IMR-90 (cell line): ENCODE results near the gene MKKS. TPM values are rescaled to one million over a fixed set of nuclear protein-coding genes. Genes with fewer than 3 reads are reported as not detected.

ENCODE experiments used
- ATAC-seq: fragments of 200-7000 bp; cut with Tn5 transposase; 2 replicates; pipeline ENCODE4 v1.9.1; 2020; ENCODE audit warnings: low read depth, mild to moderate bottlenecking, moderate library complexity
- BruUV-seq: library from RNA; stranded (reverse); fragments of 400-500 nt; replicated peaks from 2 replicates; lab custom pipeline; 2021; lab: Mats Ljungman, UMichigan
- CTCF ChIA-PET: fragments of 300-600 bp; formaldehyde crosslinking; extraction: SDS; loops from one replicate; lab custom pipeline; 2021; ENCODE audit warnings: antibody characterized with exemption; lab: Yijun Ruan, JAX
- POLR2A ChIA-PET: fragments of 300-600 bp; sonication (Branson Sonifier 250); formaldehyde crosslinking; loops from one replicate; lab custom pipeline; 2022; ENCODE audit warnings: antibody characterized with exemption; ENCODE audit not compliant: unreplicated experiment; lab: Charles Lee
- DNase-seq: peaks from one replicate; pipeline ENCODE4 v3.0.0; 2013
- H2AFZ ChIP-seq: replicated peaks from 2 replicates; pipeline ENCODE3; 2013; ENCODE audit warnings: low read length, mild to moderate bottlenecking; ENCODE audit not compliant: poor library complexity
- H2AK5ac ChIP-seq: 2 replicates; pipeline ENCODE4 v1.6.1; 2013; ENCODE audit warnings: low read depth, low read length, inconsistent platforms
- H2AK9ac ChIP-seq: replicated peaks from 2 replicates; pipeline ENCODE3; 2013; ENCODE audit warnings: mild to moderate bottlenecking, low read depth, low read length, moderate library complexity; ENCODE audit not compliant: poor library complexity
- H2BK120ac ChIP-seq: 2 replicates; pipeline ENCODE4 v1.6.1; 2013; ENCODE audit warnings: low read depth, low read length, inconsistent platforms
- H2BK15ac ChIP-seq: 3 replicates; pipeline ENCODE4 v1.6.1; 2013; ENCODE audit warnings: low read depth, low read length, inconsistent platforms
- H2BK20ac ChIP-seq: 2 replicates; pipeline ENCODE4 v1.6.1; 2013; ENCODE audit warnings: low read depth, mild to moderate bottlenecking, inconsistent platforms, low read length, moderate library complexity
- H2BK5ac ChIP-seq: 2 replicates; pipeline ENCODE4 v1.6.1; 2013; ENCODE audit warnings: mild to moderate bottlenecking, low read depth, low read length, inconsistent platforms; ENCODE audit not compliant: poor library complexity, severe bottlenecking
- H3K14ac ChIP-seq: replicated peaks from 2 replicates; pipeline ENCODE4 v1.6.1; 2013; ENCODE audit warnings: low read depth, low read length, inconsistent platforms
- H3K18ac ChIP-seq: 2 replicates; pipeline ENCODE4 v1.6.1; 2013; ENCODE audit warnings: low read depth, low read length, control low read depth
- H3K23ac ChIP-seq: 2 replicates; pipeline ENCODE4 v1.6.1; 2013; ENCODE audit warnings: low read depth, low read length, inconsistent platforms
- H3K27ac ChIP-seq: 2 replicates; pipeline ENCODE4 v1.5.1; 2013; ENCODE audit warnings: mild to moderate bottlenecking, control low read depth, low read length; ENCODE audit not compliant: insufficient read depth
- H3K27me3 ChIP-seq: 2 replicates; pipeline ENCODE4 v1.6.1; 2013; ENCODE audit warnings: low read length; ENCODE audit not compliant: control insufficient read depth, insufficient read depth
- H3K36me3 ChIP-seq: 2 replicates; pipeline ENCODE4 v1.6.1; 2013; ENCODE audit warnings: low read length, mixed read lengths; ENCODE audit not compliant: control insufficient read depth, insufficient read depth
- H3K4ac ChIP-seq: 2 replicates; pipeline ENCODE4 v1.6.1; 2013; ENCODE audit warnings: low read depth, low read length, inconsistent platforms
- H3K4me1 ChIP-seq: 2 replicates; pipeline ENCODE4 v1.6.1; 2013; ENCODE audit warnings: low read length, mixed read lengths; ENCODE audit not compliant: control insufficient read depth, insufficient read depth
- H3K4me2 ChIP-seq: 2 replicates; pipeline ENCODE4 v1.6.1; 2013; ENCODE audit warnings: low read depth, mild to moderate bottlenecking, control low read depth, low read length, moderate library complexity
- H3K4me3 ChIP-seq: 2 replicates; pipeline ENCODE4 v1.5.1; 2013; ENCODE audit warnings: low read depth, mild to moderate bottlenecking, control low read depth, low read length, moderate library complexity; ENCODE audit not compliant: insufficient read depth
- H3K56ac ChIP-seq: 2 replicates; pipeline ENCODE4 v1.6.1; 2013; ENCODE audit warnings: low read length, inconsistent platforms; ENCODE audit not compliant: insufficient read depth; ENCODE audit errors: extremely low read depth
- H3K79me1 ChIP-seq, 2 experiments: 2 replicates each; pipeline ENCODE4 v1.6.1; 2013; ENCODE audit warnings: low read length in 2 of 2, inconsistent platforms in 1 of 2, low read depth in 1 of 2
- H3K9ac ChIP-seq: 2 replicates; pipeline ENCODE4 v1.6.1; 2013; ENCODE audit warnings: low read depth, low read length, control low read depth
- H3K9me1 ChIP-seq: 2 replicates; pipeline ENCODE4 v1.6.1; 2013; ENCODE audit warnings: low read length, inconsistent platforms; ENCODE audit not compliant: insufficient read depth
- H3K9me3 ChIP-seq: 2 replicates; pipeline ENCODE4 v1.6.1; 2013; ENCODE audit warnings: low read length; ENCODE audit not compliant: control insufficient read depth, insufficient read depth
- H4K20me1 ChIP-seq: 2 replicates; pipeline ENCODE4 v1.6.1; 2013; ENCODE audit warnings: low read length, inconsistent platforms; ENCODE audit not compliant: insufficient read depth
- H4K5ac ChIP-seq: 2 replicates; pipeline ENCODE4 v1.6.1; 2013; ENCODE audit warnings: mild to moderate bottlenecking, low read depth, low read length, control low read depth
- H4K8ac ChIP-seq, 2 experiments: 2 replicates each; pipeline ENCODE4 v1.6.1; 2013; ENCODE audit warnings: low read depth in 2 of 2, low read length in 2 of 2, control low read depth in 1 of 2, inconsistent platforms in 1 of 2
- H4K91ac ChIP-seq: 2 replicates; pipeline ENCODE4 v1.6.1; 2013; ENCODE audit warnings: low read depth, low read length, inconsistent platforms; ENCODE audit not compliant: insufficient read depth
- MXI1 ChIP-seq: IDR thresholded peaks from 2 replicates; pipeline ENCODE4 v1.6.1; 2012; ENCODE audit warnings: low read depth, mild to moderate bottlenecking, low read length, moderate library complexity, borderline replicate concordance
- USF2 ChIP-seq: fragments of 150-350 bp; IDR thresholded peaks from 2 replicates; pipeline ENCODE4 v1.6.1; 2017; ENCODE audit warnings: mild to moderate bottlenecking, antibody characterized with exemption, low read length, low read depth
- WGBS, 2 experiments: methylation state at CpG; one replicate each; pipeline versions ENCODE4 v1.1.5 to v1.1.7; 2013; ENCODE audit warnings: missing lambda C conversion rate in 2 of 2; ENCODE audit not compliant: insufficient read length in 1 of 2; ENCODE audit errors: extremely low coverage in 2 of 2; 5-methylcytosine and 5-hydroxymethylcytosine counted together
- dilution Hi-C: fragments of 300-500 bp; cut with HindIII; formaldehyde crosslinking; loops from one replicate; pipeline ENCODE4 v1.14.3; 2018; ENCODE audit warnings: low sequenced_read_pairs; ENCODE audit not compliant: unreplicated experiment
- in situ Hi-C: fragments of 300-500 bp; cut with MboI; formaldehyde crosslinking; loops from 3 replicates; pipeline ENCODE4 v1.14.3; 2019; ENCODE audit warnings: low sequenced_read_pairs, inconsistent platforms, mixed read lengths
- intact Hi-C: fragments of 100-400 bp; cut with micrococcal nuclease; formaldehyde crosslinking; loops from 2 replicates; pipeline ENCODE4 v1.10.0; 2022
- polyA plus RNA-seq, 3 experiments: library from polyadenylated mRNA; depleted of rRNA; stranded (reverse); fragments of >200 nt; gene quantifications; 2 replicates each; pipeline ENCODE4 v1.2.3, GENCODE V29; 2012; ENCODE audit warnings: low replicate concordance in 1 of 3
- total RNA-seq: library from RNA; depleted of rRNA; stranded (reverse); fragments of >200 nt; gene quantifications from 2 replicates; pipeline ENCODE4 v1.2.3, GENCODE V29; 2012

MKKS gene
- total and polyA plus RNA-seq, 2 of the 4 experiments (the other 2 are of a cell fraction): 6.9 to 7.5 TPM

- intact Hi-C loops: loop anchor here (2.0 to 10.0 kb wide), 4 partner anchors 102 to 1110 kb away; partner anchors contain the start of gene SNAP25
- peaks cover 26 to 47% of the 10 kb centered on the region in 2 experiments for H3K79me1 ChIP-seq
- TF ChIP-seq MXI1: peak; percentile 63; the same call in 1 of the 2 replicates
- no peak for TF ChIP-seq USF2
- peak within 1 kb of the TSS; percentile 83 for H3K27ac ChIP-seq
- H3K14ac ChIP-seq: peak within 1 kb of the TSS; percentile 97
- peak within 1 kb of the TSS; percentile 81 for H4K91ac ChIP-seq
- H3K36me3 ChIP-seq: no peaks in the 10 kb centered on the region
- peak within 1 kb of the TSS; percentile 9; the same call in 1 of the 2 replicates for H2AK5ac ChIP-seq
- ChIA-PET CTCF (interaction anchor here (0.6 to 2.5 kb wide), 5 partner anchors 9 to 1108 kb away, joined by 3 to 9 read pairs (median 3); no protein-coding TSS in a partner anchor), POLR2A (interaction anchor here (0.5 to 1.1 kb wide), 3 partner anchors 216 to 932 kb away, joined by 3 to 6 read pairs (median 4); partner anchors contain the start of gene SNAP25)
- dilution Hi-C loops: no loop called here
- peak within 1 kb of the TSS; percentile 99 for H2AFZ ChIP-seq
- peak within 1 kb of the TSS; percentile 75 for H2AK9ac ChIP-seq
- H3K9me1 ChIP-seq: no peaks in the 10 kb centered on the region; the same call in 1 of the 2 replicates
- ATAC-seq (peak; percentile 68), DNase-seq (peak; percentile 95)
- H3K9ac ChIP-seq: peak within 1 kb of the TSS; percentile 88
- 0% methylated on average over 6 of the region's 32 CpGs; no CpG with 5 or more reads in 1 of the 2 experiments for WGBS, 2 experiments
- H4K8ac ChIP-seq: peak within 1 kb of the TSS; percentile 98
- H3K27me3 ChIP-seq: no peaks in the 10 kb centered on the region
- peak within 1 kb of the TSS; percentile 86 for H3K4me2 ChIP-seq
- peak within 1 kb of the TSS; percentile 65 for H3K18ac ChIP-seq
- no peaks in the 10 kb centered on the region for H3K9me3 ChIP-seq
- BruUV-seq: no TSS peak
- H2BK15ac ChIP-seq: peak within 1 kb of the TSS; percentile 24; the same call in 1 of the 3 replicates
- peak within 1 kb of the TSS; percentile 92 for H4K5ac ChIP-seq
- peak within 1 kb of the TSS; percentile 86 for H2BK5ac ChIP-seq
- in situ Hi-C loops: no loop called here
- peak within 1 kb of the TSS; percentile 89 for H3K4me3 ChIP-seq
- peak within 1 kb of the TSS; percentile 72 for H2BK120ac ChIP-seq
- no peaks in the 10 kb centered on the region for H4K20me1 ChIP-seq
- peak within 1 kb of the TSS; percentile 90 for H3K4ac ChIP-seq
- no peak within 1 kb of the TSS; the same call in 1 of the 2 replicates for H2BK20ac ChIP-seq
- peak within 1 kb of the TSS; percentile 95 for H3K56ac ChIP-seq
- H3K23ac ChIP-seq: peak within 1 kb of the TSS; percentile 86
- H3K4me1 ChIP-seq: peaks cover 2% of the 10 kb centered on the region; the same call in 1 of the 2 replicates
These were observed 1.1 kb upstream of the MKKS start, which contains the start of gene SLX4IP for GRCh38 chr20:10434832-10435812. Gene SLX4IP (plus strand): TSS chr20:10435305. CDS start chr20:10458205, 22,900 bp downstream.
